Panc1 (cell line): Measurements from ENCODE around the gene ABAT.

ENCODE experiments used
- CTCF ChIP-seq: fragments of 450-650 bp; IDR thresholded peaks from 2 replicates; pipeline ENCODE4 v1.5.1; 2017; ENCODE audit warnings: mild to moderate bottlenecking
- POLR2AphosphoS5 ChIP-seq: IDR thresholded peaks from 2 replicates; pipeline ENCODE4 v1.6.1; 2012; ENCODE audit warnings: mild to moderate bottlenecking, low read depth, low read length, moderate library complexity
- TF ChIP-seq, protein P1 (sequence below), 2 experiments: IDR thresholded peaks; 2 replicates each; pipeline ENCODE4 v1.6.1; 2011 to 2012; ENCODE audit warnings: low read depth in 2 of 2, control low read depth in 1 of 2, low read length in 1 of 2, mild to moderate bottlenecking in 1 of 2, moderate library complexity in 1 of 2; ENCODE audit not compliant: insufficient read depth in 1 of 2

GRCh38 chr16:8795091-8795490, 120.7 kb downstream of the ABAT start:
- TF ChIP-seq CTCF (no peak), POLR2AphosphoS5 (no peak)
- TF ChIP-seq, protein P1, sequence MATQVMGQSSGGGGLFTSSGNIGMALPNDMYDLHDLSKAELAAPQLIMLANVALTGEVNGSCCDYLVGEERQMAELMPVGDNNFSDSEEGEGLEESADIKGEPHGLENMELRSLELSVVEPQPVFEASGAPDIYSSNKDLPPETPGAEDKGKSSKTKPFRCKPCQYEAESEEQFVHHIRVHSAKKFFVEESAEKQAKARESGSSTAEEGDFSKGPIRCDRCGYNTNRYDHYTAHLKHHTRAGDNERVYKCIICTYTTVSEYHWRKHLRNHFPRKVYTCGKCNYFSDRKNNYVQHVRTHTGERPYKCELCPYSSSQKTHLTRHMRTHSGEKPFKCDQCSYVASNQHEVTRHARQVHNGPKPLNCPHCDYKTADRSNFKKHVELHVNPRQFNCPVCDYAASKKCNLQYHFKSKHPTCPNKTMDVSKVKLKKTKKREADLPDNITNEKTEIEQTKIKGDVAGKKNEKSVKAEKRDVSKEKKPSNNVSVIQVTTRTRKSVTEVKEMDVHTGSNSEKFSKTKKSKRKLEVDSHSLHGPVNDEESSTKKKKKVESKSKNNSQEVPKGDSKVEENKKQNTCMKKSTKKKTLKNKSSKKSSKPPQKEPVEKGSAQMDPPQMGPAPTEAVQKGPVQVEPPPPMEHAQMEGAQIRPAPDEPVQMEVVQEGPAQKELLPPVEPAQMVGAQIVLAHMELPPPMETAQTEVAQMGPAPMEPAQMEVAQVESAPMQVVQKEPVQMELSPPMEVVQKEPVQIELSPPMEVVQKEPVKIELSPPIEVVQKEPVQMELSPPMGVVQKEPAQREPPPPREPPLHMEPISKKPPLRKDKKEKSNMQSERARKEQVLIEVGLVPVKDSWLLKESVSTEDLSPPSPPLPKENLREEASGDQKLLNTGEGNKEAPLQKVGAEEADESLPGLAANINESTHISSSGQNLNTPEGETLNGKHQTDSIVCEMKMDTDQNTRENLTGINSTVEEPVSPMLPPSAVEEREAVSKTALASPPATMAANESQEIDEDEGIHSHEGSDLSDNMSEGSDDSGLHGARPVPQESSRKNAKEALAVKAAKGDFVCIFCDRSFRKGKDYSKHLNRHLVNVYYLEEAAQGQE (IDR thresholded peaks at IDR 0.05; ENCODE audit: insufficient read depth in 1 of 2, low read depth in 2 of 2, low read length in 1 of 2) = no peak
